Activated CD4-positive, CD25-positive, alpha-beta regulatory T cell treated with anti-CD3 and anti-CD28 coated beads, Interleukin-2, amount 50 U/mL, for 16 hours (primary cell): ENCODE results near the gene GALNT10.

ENCODE experiments used
- DNase-seq: peaks from one replicate; pipeline ENCODE4 v3.0.0-alpha.2; 2020; ENCODE audit warnings: low read depth, low spot score

GALNT10 gene

DNA sequence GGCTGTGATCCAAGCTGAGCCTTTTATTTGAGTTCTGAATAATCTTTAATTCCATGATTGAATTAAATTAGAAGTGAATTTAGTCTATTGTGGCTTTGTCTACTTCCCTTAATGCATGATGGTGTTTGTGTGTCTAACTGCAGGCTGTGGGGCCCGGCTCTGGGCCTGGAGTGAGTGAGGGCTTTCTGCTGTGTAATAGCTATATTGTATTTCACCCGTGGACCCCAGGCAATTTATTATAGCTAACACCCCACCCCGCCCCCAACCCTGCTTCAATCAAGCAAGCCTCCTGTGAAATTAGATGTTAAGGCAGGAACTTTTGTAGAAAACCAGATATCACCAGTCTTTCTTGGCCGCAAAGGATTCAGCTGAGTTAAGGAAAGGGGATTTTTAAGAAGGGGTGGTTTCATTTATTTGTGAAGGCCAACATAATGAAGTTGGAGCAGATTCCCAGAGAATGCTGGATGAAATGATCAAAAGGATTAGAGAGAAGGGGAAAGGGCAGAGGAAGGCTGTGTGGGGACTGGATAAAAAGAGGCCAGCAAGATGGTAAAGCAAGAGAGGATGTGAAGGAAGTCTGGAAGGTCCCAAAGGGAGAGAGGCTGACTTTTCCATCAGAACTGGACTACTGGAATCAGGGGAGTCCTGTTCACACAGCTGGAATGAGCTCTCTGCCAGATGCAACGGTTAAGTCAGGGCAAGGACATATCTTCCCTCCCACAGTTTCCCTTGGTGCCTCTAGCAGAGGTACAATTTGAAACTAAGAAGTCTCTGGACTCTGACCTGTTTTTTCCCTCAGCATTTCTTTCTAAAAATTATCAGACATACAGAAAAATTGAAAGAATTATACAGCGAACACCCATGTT is 129.9 kb downstream of the GALNT10 start:
- no peak for DNase-seq

DNA sequence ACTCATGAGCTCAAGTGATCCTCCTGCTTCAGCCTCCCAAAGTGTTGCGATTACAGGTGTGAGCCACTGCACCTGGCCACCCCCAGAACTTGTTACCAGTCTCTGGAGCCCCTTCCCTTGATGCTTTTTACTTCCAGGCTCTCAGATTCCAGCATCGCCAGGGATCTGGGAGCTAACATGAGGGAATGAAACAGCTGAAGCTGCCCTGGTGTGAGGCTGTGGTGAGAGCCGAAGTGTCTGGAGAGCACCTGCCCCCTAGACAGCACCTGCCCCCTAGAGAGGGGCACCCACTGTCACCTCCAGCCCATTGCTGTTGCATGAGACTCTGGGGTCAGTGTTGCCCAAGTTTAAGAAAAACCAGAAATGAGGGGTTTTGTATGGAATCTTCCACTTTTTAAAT is 131.0 kb downstream of the GALNT10 start:
- DNase-seq = no peak

- DNase-seq = no peak
Measured at GRCh38 chr5:154324033-154324432, 133.5 kb downstream of the GALNT10 start.

DNA sequence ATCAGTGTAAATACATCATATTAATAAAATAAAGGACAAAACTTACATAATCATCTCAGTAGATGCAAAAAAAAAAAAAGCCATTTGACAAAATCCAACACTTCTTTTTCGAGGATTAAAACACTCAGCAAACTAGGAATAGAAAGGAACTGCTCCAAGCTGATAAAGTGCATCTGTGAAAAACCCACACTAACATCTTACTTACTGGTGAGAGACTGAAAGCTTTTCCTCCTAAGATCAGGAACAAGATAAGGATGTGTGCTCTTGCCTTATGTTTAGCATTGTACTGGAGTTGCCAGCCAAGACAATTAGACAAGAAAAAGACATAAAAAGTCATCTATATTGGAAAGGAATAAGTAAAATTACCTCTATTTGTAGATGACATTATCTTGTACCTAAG is 135.0 kb downstream of the GALNT10 start:
- DNase-seq = no peak

GRCh38 chr5:154329062-154329461 is 138.5 kb downstream of the GALNT10 start:
- DNase-seq = no peak

GRCh38 chr5:154329519-154330040 is 139.0 kb downstream of the GALNT10 start:
- no peak for DNase-seq

- no peak for DNase-seq
Measured at GRCh38 chr5:154330097-154330667, 139.6 kb downstream of the GALNT10 start.

GRCh38 chr5:154331232-154331631 is 140.7 kb downstream of the GALNT10 start:
- DNase-seq = no peak

GRCh38 chr5:154331924-154332323 is 141.4 kb downstream of the GALNT10 start:
- no peak for DNase-seq

GRCh38 chr5:154332451-154332850 is 141.9 kb downstream of the GALNT10 start:
- no peak for DNase-seq

- DNase-seq = no peak
Measured at GRCh38 chr5:154333016-154333415, 142.5 kb downstream of the GALNT10 start.

DNA sequence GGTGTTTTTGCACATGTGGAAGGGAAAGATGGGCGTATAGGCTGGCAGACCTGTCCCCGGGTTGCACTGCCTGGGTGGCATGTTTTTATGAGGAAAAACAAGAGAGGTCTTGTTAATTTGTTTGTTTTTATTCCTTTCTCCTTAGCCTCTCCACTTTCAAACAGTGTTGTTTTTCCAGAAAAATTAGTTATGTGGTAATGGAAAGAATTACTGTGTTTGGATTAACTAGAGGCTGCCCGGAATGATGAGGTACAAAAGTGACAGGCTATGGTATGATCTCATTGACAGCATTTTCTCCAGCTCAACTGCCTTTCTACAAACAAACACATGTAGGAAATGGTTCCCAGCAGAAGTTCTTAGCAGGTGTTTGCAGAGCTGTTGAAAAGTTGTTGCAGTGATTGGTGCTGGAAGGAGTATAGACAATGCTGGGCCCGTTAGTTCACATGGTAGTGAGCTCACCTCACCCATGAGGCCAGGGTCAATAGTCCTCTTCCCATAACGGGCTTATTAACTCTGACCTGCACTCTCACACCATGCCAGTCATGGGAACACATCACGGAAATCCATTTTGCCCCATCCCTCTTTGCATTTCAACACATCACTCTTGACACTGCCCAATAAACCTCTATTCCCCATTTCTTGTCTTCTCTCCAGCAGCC is 144.0 kb downstream of the GALNT10 start:
- no peak for DNase-seq

DNA sequence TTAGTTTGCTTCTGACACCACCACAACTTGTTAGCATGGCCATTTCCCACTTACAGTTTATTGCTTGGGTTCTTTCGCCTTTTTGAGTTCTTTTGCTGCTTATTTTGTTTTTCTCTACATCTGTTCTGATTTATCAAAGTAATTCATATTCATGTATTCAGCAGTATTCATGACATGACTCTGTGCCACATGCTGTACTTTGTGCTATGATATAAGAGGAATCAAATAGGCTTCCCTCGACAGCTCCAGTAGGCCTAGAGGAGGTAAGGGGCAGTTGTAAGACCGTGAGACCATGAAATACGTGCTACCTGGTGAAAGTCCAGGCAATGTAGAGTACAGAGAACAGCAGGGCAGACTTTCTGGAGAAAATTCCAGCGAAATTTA is 144.5 kb downstream of the GALNT10 start:
- DNase-seq = no peak

DNA sequence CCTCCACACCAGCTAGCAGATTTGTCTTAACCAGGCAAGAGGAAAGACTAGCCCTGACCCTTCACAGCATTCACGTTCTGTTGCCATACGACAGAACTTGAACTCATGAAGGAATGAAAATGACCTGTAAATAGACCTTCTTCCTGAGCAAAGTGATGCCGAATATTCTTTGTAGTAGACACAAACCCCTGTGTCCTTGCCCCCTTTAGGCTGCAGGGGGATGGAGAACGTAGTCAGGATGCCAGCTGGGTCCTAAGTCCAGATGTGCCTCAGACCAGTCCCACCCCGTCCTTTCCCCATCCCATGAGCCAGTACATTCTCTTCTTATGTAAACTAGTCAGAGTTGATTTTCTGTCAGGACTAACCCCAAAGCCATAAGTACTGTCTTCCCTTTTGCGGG is 151.1 kb downstream of the GALNT10 start:
- no peak for DNase-seq

- no peak for DNase-seq
Measured at GRCh38 chr5:154342211-154342610, 151.7 kb downstream of the GALNT10 start.

GRCh38 chr5:154342963-154343362 is 152.4 kb downstream of the GALNT10 start:
- DNase-seq = no peak

DNA sequence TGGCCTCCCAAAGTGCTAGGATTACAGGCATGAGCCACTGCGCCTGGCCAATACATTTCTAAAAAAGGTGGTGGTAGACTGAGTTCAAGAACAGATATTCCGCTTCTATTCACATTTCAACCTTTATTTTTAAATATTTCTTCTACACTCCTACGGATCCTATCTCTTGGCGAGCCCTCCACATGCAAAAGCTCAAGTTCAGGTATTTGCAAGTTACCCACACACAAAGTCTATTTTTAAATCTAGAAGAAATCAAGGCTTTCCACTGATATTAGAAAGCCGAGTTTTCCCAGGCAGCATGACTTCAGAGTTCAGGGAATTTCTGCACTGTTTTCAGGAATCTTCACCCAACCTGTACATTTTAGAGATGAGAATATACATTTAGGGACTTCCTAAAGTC is 153.9 kb downstream of the GALNT10 start:
- no peak for DNase-seq

DNA sequence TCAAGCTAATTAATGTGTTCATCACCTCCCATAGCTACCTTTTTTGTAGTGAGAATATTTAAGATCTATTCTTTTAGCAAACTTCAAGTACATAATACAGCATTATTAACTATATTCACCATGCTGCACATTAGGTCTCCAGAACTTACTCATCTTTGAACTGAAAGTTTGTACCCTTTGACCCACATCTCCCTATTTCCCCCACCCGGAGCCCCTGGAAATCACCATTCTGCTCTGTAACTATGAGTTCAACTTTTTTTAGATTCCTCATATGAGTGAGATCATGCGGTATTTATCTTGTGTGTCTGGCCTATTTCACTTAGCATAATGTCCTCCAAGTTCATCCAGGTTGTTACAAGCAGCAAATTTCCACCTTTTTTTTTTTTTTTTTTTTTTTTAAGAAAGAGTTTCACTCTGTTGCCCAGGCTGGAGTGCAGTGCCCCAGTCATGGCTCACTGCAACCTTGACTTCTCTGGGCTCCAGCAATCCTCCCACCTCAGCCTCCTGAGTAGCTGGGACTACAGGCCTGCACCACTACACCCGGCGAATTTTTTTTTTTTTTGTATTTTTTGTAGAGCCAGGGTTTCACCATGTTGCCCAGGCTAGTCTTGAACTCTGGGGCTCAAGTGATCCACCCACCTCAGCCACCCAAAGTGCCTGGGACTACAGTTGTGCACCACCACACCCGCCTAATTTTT is 154.9 kb downstream of the GALNT10 start:
- no peak for DNase-seq

- DNase-seq = no peak
Measured at GRCh38 chr5:154346427-154346826, 155.9 kb downstream of the GALNT10 start.

GRCh38 chr5:154349626-154350264 is 159.2 kb downstream of the GALNT10 start:
- no peak for DNase-seq

DNA sequence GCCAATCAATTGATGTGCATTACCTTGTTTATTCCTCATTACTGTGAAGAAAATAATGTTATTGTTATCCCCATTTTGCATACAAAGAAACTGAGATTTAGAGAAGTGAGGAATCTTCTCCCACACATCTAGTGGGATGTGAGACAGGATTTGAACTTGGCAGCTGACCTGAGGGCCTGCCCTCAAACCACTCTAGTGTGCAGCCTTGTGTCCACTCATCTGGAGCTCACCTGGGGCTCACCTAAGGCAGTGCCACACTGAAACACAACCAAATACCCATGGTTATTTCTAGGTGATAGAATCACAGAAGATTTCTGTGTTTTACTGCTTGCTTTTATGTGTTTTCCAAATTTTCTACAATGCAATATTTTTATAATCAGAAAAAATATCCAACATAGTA is 160.6 kb downstream of the GALNT10 start:
- no peak for DNase-seq
